Measurements from ENCODE around the gene UBTD1. TPM values are rescaled to one million over a fixed set of nuclear protein-coding genes. Genes with fewer than 3 reads are reported as not detected.

Gene UBTD1, protein sequence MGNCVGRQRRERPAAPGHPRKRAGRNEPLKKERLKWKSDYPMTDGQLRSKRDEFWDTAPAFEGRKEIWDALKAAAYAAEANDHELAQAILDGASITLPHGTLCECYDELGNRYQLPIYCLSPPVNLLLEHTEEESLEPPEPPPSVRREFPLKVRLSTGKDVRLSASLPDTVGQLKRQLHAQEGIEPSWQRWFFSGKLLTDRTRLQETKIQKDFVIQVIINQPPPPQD
- 10 to 100 TPM in 1 of 4 donors, 1 to 10 TPM in 3; 2.9 to 16.2 (median 8.9) TPM for total RNA-seq

DNA sequence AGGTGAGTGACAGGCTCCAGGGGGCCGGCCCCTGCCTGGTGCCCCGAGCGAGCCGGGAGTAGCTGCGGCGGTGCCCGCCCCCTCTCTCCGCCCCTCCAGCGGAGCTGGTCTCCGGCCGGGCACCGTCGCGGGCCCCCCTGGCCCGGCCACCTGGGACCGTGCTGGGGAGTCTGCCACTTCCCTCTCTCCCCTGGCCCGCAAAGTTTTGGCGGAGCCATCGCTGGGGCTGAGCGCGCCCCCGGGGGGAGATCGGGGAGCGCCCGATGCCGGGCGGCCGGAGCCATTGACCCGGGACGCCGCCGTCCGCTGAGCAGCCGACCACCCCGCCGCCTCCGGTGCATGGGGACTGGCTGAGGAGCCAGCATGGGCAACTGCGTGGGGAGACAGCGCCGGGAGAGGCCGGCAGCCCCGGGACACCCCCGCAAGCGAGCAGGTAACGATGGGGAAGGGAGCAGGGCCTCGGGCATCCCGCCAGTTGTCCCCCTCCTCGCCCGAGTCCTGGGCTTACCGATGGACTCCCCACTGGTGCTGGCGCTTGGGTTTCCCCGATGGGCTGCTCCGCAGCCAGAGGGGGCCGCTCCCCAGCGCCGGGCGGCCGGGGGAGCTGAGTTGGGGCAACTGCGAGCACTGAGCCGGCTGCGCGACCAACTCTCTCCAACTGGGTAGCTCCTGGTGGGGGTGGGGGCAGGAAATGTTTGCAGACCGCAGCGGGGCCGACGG is at the start of gene UBTD1:
UBTD1 (plus strand) TSS at position 84 of the 720 bp plus-strand sequence; CDS start at position 364, 280 bp downstream.
- peaks cover 0 to 59% (median 15%) of the 10 kb centered on the region in 3 donors for H3K4me1 ChIP-seq
- peak within 1 kb of the TSS; percentile 89 to 97 (median 96) for H3K27ac ChIP-seq
- peak within 1 kb of the TSS; percentile 94 to 96 for H3K4me3 ChIP-seq
- no peaks in the 10 kb centered on the region for H3K27me3 ChIP-seq
- H3K36me3 ChIP-seq, result no peaks in the 10 kb centered on the region
- ATAC-seq, result no peak
- no CpG with 5 or more reads among the region's 66 CpGs for WGBS, 2 donors (ENCODE audit: low coverage in 1 of 2)
- TF ChIP-seq, protein P1, sequence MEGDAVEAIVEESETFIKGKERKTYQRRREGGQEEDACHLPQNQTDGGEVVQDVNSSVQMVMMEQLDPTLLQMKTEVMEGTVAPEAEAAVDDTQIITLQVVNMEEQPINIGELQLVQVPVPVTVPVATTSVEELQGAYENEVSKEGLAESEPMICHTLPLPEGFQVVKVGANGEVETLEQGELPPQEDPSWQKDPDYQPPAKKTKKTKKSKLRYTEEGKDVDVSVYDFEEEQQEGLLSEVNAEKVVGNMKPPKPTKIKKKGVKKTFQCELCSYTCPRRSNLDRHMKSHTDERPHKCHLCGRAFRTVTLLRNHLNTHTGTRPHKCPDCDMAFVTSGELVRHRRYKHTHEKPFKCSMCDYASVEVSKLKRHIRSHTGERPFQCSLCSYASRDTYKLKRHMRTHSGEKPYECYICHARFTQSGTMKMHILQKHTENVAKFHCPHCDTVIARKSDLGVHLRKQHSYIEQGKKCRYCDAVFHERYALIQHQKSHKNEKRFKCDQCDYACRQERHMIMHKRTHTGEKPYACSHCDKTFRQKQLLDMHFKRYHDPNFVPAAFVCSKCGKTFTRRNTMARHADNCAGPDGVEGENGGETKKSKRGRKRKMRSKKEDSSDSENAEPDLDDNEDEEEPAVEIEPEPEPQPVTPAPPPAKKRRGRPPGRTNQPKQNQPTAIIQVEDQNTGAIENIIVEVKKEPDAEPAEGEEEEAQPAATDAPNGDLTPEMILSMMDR (IDR thresholded peaks at IDR 0.05), result peak in 1 of 4 experiments; percentile 35
- peak; percentile 42 to 47 for TF ChIP-seq POLR2A (IDR thresholded peaks at IDR 0.05)
- no peak for TF ChIP-seq EP300 (IDR thresholded peaks at IDR 0.05)
- TF ChIP-seq POLR2AphosphoS5 (IDR thresholded peaks at IDR 0.05), result no peak
- no peaks in the 10 kb centered on the region for H3K9me3 ChIP-seq

DNA sequence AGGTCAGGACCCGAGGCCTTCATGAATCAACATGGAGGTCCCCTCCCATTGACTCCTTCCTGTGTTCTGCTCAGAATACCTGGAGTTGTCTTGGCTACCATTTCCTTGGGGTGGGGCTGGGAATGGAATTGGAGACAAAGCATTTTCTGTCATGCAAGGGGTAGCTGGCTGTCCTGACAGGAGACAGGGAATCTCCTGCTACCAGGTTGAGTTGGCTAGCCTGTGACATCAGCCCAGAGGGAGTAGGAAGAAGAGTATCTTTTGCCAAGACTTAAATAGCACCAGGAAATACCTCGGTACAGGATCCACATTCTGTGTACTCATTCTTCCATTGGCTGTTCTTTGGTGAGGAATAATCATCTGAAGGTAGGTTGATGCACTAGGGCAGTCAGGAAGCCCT is 47.9 kb upstream of the UBTD1 start:
- Histone ChIP-seq H3K4me1 (peaks cover 0 to 82% (median 15%) of the 10 kb centered on the region in 3 donors), H3K9me3 (no peaks in the 10 kb centered on the region), H3K27ac (no peak overlapping the region), H3K4me3 (no peak overlapping the region), H3K27me3 (no peaks in the 10 kb centered on the region), H3K36me3 (peaks cover 0 to 38% of the 10 kb centered on the region in 2 donors)
- no peak for ATAC-seq
- TF ChIP-seq POLR2A (IDR thresholded peaks at IDR 0.05) (no peak), EP300 (IDR thresholded peaks at IDR 0.05) (no peak), POLR2AphosphoS5 (IDR thresholded peaks at IDR 0.05) (no peak)
- TF ChIP-seq, protein P1 (IDR thresholded peaks at IDR 0.05), result no peak
- WGBS, 2 donors (ENCODE audit: low coverage in 1 of 2), result 50 to 100% methylated on average over 1 of the region's 2 CpGs

DNA sequence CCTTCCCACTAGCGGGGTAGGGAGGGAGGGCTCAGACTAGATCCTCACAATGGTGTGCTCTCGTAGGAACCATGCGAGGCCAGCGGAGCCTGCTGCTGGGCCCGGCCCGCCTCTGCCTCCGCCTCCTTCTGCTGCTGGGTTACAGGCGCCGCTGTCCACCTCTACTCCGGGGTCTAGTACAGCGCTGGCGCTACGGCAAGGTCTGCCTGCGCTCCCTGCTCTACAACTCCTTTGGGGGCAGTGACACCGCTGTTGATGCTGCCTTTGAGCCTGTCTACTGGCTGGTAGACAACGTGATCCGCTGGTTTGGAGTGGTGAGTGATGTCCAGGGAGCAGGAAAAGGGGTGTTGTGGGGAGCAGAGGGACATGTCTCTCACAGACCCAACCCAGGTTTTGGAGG is 47.1 kb upstream of the UBTD1 start:
- no peak for TF ChIP-seq POLR2A (IDR thresholded peaks at IDR 0.05)
- TF ChIP-seq EP300 (IDR thresholded peaks at IDR 0.05), result no peak
- no peak for TF ChIP-seq POLR2AphosphoS5 (IDR thresholded peaks at IDR 0.05)
- TF ChIP-seq, protein P1 (IDR thresholded peaks at IDR 0.05), result no peak
- WGBS, 2 donors (ENCODE audit: low coverage in 1 of 2), result no CpG with 5 or more reads among the region's 17 CpGs
- no peaks in the 10 kb centered on the region for H3K27me3 ChIP-seq
- no peak for ATAC-seq
- peaks cover 0 to 46% of the 10 kb centered on the region in 2 donors for H3K36me3 ChIP-seq
- H3K4me3 ChIP-seq, result no peak overlapping the region
- H3K9me3 ChIP-seq, result no peaks in the 10 kb centered on the region
- H3K27ac ChIP-seq, result peak overlapping the region in 1 of 4 donors; percentile 30
- H3K4me1 ChIP-seq, result peaks cover 0 to 79% (median 15%) of the 10 kb centered on the region in 3 donors

DNA sequence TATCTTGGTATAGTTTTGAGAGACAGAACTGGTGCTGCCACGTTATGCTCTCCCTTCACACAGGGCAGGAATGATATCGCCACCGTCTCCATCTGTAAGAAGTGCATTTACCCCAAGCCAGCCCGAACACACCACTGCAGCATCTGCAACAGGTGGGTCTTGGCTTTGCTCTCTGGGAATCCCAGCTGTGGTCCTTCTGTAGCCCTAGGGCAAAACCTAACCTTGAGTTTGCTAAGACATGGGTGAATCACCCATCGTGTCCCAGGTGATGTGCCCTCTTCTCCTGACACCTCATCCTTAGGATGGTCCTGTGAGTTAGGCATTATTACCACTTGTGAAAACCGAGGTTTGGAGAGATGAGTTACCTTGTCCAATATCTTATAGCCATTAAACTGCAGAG is 46.4 kb upstream of the UBTD1 start:
- WGBS, 2 donors (ENCODE audit: low coverage in 1 of 2), result 88% methylated on average over 5 of the region's 6 CpGs; no CpG with 5 or more reads in 1 of the 2 donors
- Histone ChIP-seq H3K27me3 (no peaks in the 10 kb centered on the region), H3K4me3 (no peak overlapping the region), H3K36me3 (peaks cover 0 to 53% of the 10 kb centered on the region in 2 donors), H3K27ac (no peak overlapping the region), H3K9me3 (no peaks in the 10 kb centered on the region), H3K4me1 (peaks cover 0 to 71% (median 8%) of the 10 kb centered on the region in 3 donors)
- no peak for ATAC-seq
- TF ChIP-seq POLR2A (IDR thresholded peaks at IDR 0.05) (no peak), EP300 (IDR thresholded peaks at IDR 0.05) (no peak), POLR2AphosphoS5 (IDR thresholded peaks at IDR 0.05) (no peak)
- TF ChIP-seq, protein P1 (IDR thresholded peaks at IDR 0.05), result no peak
